Progenitor cell of endocrine pancreas (in vitro differentiated cells): ENCODE measurements around the gene LDAF1. TPM values are rescaled to one million over a fixed set of nuclear protein-coding genes. Genes with fewer than 3 reads are reported as not detected.

Experiments
- DNase-seq: peaks from one replicate; pipeline ENCODE4 v3.0.0; 2021; ENCODE audit warnings: low spot score; ENCODE audit not compliant: unreplicated experiment
- H3K27ac Mint-ChIP-seq: 2 replicates; pipeline ENCODE4 v1.8.0; 2021; ENCODE audit warnings: mild to moderate bottlenecking, moderate library complexity, mixed read lengths
- H3K27me3 Mint-ChIP-seq: 2 replicates; pipeline ENCODE4 v1.8.0; 2021; ENCODE audit warnings: mixed read lengths
- H3K36me3 Mint-ChIP-seq: 2 replicates; pipeline ENCODE4 v1.8.0; 2022; ENCODE audit warnings: mixed read lengths; ENCODE audit not compliant: insufficient read depth
- H3K4me1 Mint-ChIP-seq: 2 replicates; pipeline ENCODE4 v1.8.0; 2021; ENCODE audit warnings: low read depth, mixed read lengths
- H3K4me3 Mint-ChIP-seq: 2 replicates; pipeline ENCODE4 v1.8.0; 2021; ENCODE audit warnings: low read depth, mild to moderate bottlenecking, moderate library complexity, mixed read lengths
- H3K9me3 Mint-ChIP-seq: 2 replicates; pipeline ENCODE4 v1.8.0; 2021; ENCODE audit warnings: low read depth, mixed read lengths
- total RNA-seq: library from RNA; stranded (reverse); gene quantifications from 2 replicates; pipeline ENCODE4 v1.2.1, GENCODE V29; 2021
- TF ChIP-seq, protein P1 (sequence below): fragments of 200-600 bp; sonication (generic); IDR thresholded peaks from one replicate; pipeline ENCODE4 v1.5.0; 2021; ENCODE audit warnings: antibody characterized with exemption, mild to moderate bottlenecking; ENCODE audit not compliant: unreplicated experiment

Gene LDAF1
- total RNA-seq, 1 donor from 2014 or later = 20.0 TPM

DNA sequence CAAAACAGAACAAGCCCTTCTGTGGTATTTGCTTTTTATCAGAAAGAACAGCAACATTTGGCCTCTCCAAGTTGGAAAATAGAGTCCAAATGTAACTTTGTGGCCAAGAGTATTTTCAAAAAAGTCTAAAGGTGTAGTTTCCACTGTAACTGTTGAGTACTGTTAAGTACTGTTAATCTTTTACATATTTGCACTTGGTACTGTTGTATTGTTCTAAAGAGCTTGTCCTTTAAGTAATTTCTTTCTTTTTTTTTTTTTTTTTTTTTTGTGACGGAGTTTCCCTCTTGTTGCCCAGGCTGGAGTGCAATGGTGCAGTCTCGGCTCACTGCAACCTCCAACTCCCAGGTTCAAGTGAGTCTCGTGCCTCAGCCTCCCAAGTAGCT is 21.5 kb downstream of the LDAF1 start:
- Mint-ChIP-seq H3K4me3 (no peak overlapping the region), H3K9me3 (peaks cover 9% of the 10 kb centered on the region), H3K36me3 (peaks cover 29% of the 10 kb centered on the region), H3K27ac (no peak overlapping the region), H3K4me1 (peaks cover under 1% of the 10 kb centered on the region), H3K27me3 (no peaks in the 10 kb centered on the region)
- TF ChIP-seq, protein P1, sequence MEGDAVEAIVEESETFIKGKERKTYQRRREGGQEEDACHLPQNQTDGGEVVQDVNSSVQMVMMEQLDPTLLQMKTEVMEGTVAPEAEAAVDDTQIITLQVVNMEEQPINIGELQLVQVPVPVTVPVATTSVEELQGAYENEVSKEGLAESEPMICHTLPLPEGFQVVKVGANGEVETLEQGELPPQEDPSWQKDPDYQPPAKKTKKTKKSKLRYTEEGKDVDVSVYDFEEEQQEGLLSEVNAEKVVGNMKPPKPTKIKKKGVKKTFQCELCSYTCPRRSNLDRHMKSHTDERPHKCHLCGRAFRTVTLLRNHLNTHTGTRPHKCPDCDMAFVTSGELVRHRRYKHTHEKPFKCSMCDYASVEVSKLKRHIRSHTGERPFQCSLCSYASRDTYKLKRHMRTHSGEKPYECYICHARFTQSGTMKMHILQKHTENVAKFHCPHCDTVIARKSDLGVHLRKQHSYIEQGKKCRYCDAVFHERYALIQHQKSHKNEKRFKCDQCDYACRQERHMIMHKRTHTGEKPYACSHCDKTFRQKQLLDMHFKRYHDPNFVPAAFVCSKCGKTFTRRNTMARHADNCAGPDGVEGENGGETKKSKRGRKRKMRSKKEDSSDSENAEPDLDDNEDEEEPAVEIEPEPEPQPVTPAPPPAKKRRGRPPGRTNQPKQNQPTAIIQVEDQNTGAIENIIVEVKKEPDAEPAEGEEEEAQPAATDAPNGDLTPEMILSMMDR = no peak
- DNase-seq = no peak

DNA sequence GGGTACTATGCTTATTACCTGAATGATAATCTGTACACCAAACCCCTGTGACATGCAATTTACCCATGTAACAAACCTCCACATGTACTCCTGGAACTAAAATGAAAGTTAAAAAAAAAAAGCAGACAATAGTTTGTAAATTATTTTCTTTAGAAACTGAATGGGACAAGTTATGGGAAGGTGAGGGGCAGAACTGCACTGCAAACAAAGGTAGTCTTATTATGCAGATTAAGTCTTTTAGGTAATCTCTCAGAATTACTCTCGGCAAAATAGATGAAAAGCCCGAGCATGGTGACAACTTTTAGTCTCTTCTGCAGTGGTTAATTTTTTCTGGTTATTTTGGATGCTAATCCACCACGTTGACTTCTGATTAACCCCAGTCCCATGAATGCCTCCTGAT is 25.5 kb downstream of the LDAF1 start:
- Mint-ChIP-seq H3K4me3 (no peak overlapping the region), H3K27ac (no peak overlapping the region), H3K27me3 (no peaks in the 10 kb centered on the region), H3K36me3 (peaks cover 23% of the 10 kb centered on the region), H3K4me1 (no peaks in the 10 kb centered on the region), H3K9me3 (peaks cover 9% of the 10 kb centered on the region)
- TF ChIP-seq, protein P1 = no peak
- no peak for DNase-seq

DNA sequence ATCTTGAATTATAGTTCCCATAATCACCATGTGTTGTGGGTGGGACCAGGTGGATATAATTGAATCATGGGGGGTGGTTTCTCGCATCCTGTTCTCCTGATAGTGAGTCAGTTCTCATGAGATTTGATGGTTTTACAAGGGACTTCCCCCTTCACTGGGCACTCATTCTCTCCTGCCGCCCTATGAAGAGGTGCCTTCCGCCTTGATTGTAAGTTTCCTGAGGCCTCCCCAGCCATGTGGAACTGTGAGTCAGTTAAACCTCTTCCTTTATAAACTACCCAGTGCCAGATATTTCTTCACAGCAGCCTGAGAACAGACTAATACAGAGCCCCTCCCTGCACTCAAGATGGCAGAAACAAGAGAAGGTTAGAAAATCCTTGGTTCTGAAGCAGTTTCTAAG is 26.4 kb downstream of the LDAF1 start:
- Mint-ChIP-seq H3K27me3 (no peaks in the 10 kb centered on the region), H3K27ac (no peak overlapping the region), H3K9me3 (peaks cover 9% of the 10 kb centered on the region), H3K4me1 (no peaks in the 10 kb centered on the region), H3K36me3 (peaks cover 19% of the 10 kb centered on the region), H3K4me3 (no peak overlapping the region)
- TF ChIP-seq, protein P1 = no peak
- no peak for DNase-seq

DNA sequence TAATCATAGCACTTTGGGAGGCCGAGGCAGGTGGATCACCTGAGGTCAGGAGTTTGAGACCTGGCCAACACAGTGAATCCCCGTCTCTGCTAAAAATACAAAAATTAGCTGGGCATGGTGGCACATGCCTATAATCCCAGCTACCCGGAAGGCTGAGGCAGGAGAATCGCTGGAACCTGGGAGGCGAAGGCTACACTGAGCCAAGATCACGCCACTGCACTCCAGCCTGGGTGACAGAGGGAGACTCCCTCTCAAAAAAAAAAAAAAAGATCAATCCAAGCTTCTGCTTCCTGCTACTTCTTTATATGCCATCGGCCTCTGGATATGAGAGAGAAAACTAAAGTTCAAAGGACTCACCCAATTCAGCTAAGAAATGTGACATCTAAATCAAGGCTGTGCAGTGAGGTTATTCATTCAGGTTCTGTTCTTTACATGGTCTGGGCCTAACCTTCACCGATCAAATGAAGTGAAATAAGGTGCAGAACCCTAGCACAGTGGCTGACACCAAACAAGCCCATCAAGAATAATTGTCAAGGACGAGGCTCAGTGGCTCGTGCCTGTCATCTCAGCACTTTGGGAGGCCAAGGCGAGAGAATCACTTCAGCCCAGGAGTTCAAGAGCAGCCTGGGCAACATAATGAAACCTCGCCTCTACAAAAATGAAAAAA is 27.3 kb downstream of the LDAF1 start:
- H3K4me1 Mint-ChIP-seq = no peaks in the 10 kb centered on the region

DNA sequence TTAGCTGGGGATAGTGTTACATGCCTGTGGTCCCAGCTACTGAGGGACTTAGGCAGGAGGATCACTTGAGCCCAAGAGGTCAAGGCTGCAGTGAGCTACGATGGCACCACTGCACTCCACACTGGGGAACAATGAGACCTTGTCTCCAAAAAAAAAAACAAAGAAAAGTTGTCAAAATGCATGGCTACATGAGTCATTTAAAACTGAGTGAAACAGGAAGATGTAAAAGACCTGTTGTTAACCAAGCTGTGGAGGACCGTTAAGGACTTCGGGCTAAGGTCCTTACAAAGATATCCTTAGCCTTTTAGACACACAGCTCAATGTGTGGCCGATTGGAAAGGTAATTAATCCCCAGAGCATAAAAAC is 27.8 kb downstream of the LDAF1 start:
- no peak overlapping the region for H3K4me3 Mint-ChIP-seq
- TF ChIP-seq, protein P1 = no peak
- no peaks in the 10 kb centered on the region for H3K4me1 Mint-ChIP-seq
- no peak overlapping the region for H3K27ac Mint-ChIP-seq
- peaks cover 7% of the 10 kb centered on the region for H3K9me3 Mint-ChIP-seq
- DNase-seq = no peak
- H3K36me3 Mint-ChIP-seq = peaks cover 12% of the 10 kb centered on the region
- no peaks in the 10 kb centered on the region for H3K27me3 Mint-ChIP-seq

More for the DNA sequence above, 27.3 kb downstream of the LDAF1 start:
- TF ChIP-seq, protein P1 = no peak
- peaks cover 9% of the 10 kb centered on the region for H3K9me3 Mint-ChIP-seq
- H3K27ac Mint-ChIP-seq = no peak overlapping the region
- H3K27me3 Mint-ChIP-seq = no peaks in the 10 kb centered on the region
- H3K36me3 Mint-ChIP-seq = peaks cover 15% of the 10 kb centered on the region
- DNase-seq = no peak
- no peak overlapping the region for H3K4me3 Mint-ChIP-seq
